HTR-8/SVneo (cell line): Measurements from ENCODE around the gene NUDT17.

ENCODE experiments used
- DNase-seq: peaks from one replicate; pipeline ENCODE4 v3.0.0; 2011; ENCODE audit warnings: low spot score, mixed read lengths; ENCODE audit not compliant: insufficient read length
- FAIRE-seq: peaks from 2 replicates; lab custom pipeline; 2011; peaks lifted over from hg19 to GRCh38; lab: Jason Lieb, UNC

The NUDT17 gene

GRCh38 chr1:145845144-145845513, 301 bp upstream of the NUDT17 start:
- FAIRE-seq (no peak), DNase-seq (no peak)

- DNase-seq (no peak), FAIRE-seq (no peak)
These were observed 777 bp downstream of the NUDT17 start for GRCh38 chr1:145846201-145846612.

- DNase-seq: no peak
- no peak for FAIRE-seq
These were observed 2.4 kb downstream of the NUDT17 start for GRCh38 chr1:145847827-145848226.

- FAIRE-seq: no peak
- DNase-seq: peak; percentile 69
These were observed 4.1 kb downstream of the NUDT17 start for GRCh38 chr1:145849356-145850160.

- DNase-seq (no peak), FAIRE-seq (no peak)
These were observed 10.1 kb downstream of the NUDT17 start for GRCh38 chr1:145855426-145855948.

GRCh38 chr1:145857170-145857569, 11.7 kb downstream of the NUDT17 start:
- DNase-seq (no peak), FAIRE-seq (no peak)

- FAIRE-seq (no peak), DNase-seq (no peak)
These were observed 12.9 kb downstream of the NUDT17 start for GRCh38 chr1:145858238-145858900.

DNA sequence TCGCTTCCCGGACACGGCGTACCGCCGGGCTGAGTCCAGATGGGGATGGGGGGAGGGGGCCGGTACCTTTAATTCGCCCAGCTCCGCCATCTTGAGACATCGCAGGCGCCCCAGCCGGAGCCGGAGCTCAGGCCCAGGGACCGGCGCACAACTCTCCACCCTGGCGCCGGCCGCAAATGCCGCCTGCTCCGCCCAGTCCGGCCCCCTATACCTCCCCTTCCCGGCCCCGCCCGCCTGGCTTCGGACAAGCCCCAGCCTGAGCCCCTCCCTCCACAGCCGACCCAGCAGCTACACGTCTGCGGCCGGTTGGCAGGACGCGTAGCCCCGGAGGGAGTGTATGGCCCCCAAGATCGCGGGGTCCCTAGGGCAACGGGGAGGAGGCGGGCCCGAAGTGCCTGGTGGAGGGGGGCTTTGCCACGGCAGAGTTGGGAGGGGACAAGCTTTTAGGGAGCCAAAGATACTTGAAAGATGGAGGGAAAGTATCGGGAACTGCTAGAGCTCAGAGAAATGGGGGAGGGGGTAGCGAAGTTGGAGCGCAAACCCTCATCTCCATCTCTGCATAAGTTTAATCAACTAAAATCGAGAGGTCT, 13.6 kb downstream of the NUDT17 start, which contains the start of gene PIAS3:
TSS of gene PIAS3 (minus strand) at position 181 of the 590 bp plus-strand sequence. CDS start at position 90, 91 bp downstream.
- peak; percentile 46 for FAIRE-seq

GRCh38 chr1:145859491-145860023, 14.1 kb downstream of the NUDT17 start:
- peak; percentile 88 for DNase-seq
- no peak for FAIRE-seq

More for the DNA sequence above, 13.6 kb downstream of the NUDT17 start, which contains the start of gene PIAS3:
- peak; percentile 89 for DNase-seq

- FAIRE-seq (no peak), DNase-seq (no peak)
These were observed 18.0 kb downstream of the NUDT17 start for GRCh38 chr1:145863282-145864018.

GRCh38 chr1:145868232-145868631, 22.8 kb downstream of the NUDT17 start:
- DNase-seq (no peak), FAIRE-seq (no peak)

DNA sequence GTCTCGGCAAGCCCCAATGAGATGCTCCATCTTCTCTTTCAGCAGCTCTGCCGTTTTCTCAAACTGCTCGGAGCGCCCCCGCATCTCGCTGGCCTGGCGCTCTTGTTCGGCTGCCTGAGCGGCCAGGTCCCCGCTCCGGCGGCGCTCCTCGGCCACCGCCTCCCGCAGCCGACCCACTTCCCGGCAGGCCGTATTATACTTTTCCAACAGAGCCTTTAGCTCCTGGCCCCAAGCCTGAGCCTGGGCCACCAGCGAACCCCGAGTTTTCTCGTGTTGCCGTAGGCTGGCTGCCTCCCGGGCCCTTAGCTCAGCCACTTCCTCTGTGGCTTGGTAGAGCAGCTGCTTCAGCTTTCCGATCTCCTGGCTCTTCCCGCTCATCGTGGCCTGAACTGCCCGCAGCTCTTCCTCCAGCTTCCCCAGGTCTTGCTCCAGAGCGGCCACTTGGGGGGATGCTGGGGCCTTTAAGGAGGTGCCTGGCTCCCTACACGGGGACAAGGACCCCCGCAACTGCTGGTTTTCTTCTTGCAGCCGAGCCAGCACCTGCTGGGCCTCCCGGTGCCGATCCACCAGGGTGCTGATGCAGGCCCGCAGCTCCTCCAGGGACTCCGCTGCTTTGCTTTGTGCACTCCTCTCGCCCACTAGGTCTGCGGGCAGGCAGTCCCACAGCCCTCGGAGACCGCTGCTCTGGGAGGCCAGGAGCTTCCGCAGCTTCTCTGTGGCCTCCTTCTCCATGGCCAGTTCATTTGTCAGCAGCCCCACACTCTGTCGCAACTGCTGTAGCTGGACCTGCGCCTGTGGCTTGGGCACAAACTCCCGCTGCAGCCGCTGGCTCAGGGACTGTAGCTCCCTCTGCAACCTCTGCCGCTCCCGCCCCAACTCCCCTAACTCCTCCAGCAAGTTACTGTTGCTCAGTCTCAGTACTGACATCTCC, 26.8 kb downstream of the NUDT17 start:
- no peak for DNase-seq

GRCh38 chr1:145874646-145875045, 29.2 kb downstream of the NUDT17 start:
- FAIRE-seq: no peak

More for the DNA sequence above, 26.8 kb downstream of the NUDT17 start:
- no peak for FAIRE-seq

DNA sequence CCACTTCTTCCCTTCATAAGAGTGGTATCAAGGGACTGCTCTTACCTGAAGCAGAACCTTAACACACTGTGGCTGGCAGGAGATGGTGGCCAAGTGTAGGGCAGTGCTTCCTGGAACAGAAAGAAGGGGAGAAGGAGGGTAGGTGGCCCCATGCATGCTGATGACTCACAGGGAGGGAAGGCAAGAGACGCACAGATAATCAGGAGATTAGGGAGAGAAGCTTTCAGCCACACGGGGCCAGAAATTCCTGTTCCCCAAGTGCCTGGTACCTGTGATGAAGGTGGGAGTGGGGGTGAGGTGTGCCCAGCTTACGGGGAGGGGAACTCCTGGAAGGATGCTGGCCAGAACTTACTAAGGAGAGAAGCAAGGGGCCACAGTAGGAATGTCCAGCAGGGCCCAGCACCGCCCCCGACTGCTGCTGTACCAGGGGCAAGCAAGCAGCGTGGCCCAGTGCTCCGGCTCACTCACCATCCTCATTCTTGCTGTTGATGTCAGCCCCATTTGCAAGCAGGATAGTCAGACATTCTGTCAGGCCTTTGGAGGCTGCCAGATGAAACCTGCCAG, 32.6 kb downstream of the NUDT17 start:
- DNase-seq (no peak), FAIRE-seq (no peak)

More at GRCh38 chr1:145874646-145875045, 29.2 kb downstream of the NUDT17 start:
- DNase-seq: no peak

- DNase-seq: no peak
- FAIRE-seq: no peak
These were observed 33.3 kb downstream of the NUDT17 start for GRCh38 chr1:145878724-145879123.

- FAIRE-seq (no peak), DNase-seq (no peak)
These were observed 34.3 kb downstream of the NUDT17 start for GRCh38 chr1:145879775-145880174.

DNA sequence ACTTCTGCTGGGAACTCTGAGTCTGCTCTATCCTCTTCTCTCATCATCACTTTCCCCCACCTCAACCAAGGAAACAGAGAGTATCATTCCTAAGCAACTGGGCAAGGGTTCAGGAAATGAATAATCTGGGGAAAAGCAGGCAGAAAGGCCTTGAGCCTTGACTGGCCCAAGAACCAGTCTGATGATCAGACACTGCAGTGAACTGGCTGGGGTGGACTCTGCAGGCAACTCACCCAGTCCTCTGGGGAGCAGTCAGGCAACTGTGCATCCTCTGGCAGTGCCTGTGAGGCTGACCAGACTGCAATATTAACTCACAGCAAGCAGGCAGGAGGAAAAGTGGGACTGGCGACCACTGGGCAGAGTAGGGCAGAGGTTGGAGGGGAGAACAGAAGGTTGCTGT, 39.2 kb downstream of the NUDT17 start:
- DNase-seq (no peak), FAIRE-seq (no peak)

- FAIRE-seq (no peak), DNase-seq (peak; percentile 90)
These were observed 40.4 kb downstream of the NUDT17 start, which contains the start of gene ANKRD35 for GRCh38 chr1:145885738-145886287. ANKRD35 (minus strand) TSS chr1:145885866; CDS start chr1:145885758, 108 bp downstream.
